SK-N-SH treated with all-trans-retinoic acid at 6 μM for 48 hours (cell line): ENCODE results near the gene KL.

ENCODE experiments used
- ATAC-seq: fragments of 200-7000 bp; cut with Tn5 transposase; 3 replicates; pipeline ENCODE4 v1.9.1; 2020; ENCODE audit warnings: mild to moderate bottlenecking, moderate library complexity
- ARNTL ChIP-seq: fragments of 450-650 bp; formaldehyde crosslinking; IDR thresholded peaks from 2 replicates; pipeline ENCODE4 v1.5.0; 2020; ENCODE audit warnings: low read depth, mild to moderate bottlenecking, moderate library complexity, borderline replicate concordance
- BACH2 ChIP-seq: fragments of 250-450 bp; sonication (Bioruptor Pico); IDR thresholded peaks from 2 replicates; pipeline ENCODE4 v1.9.0; 2021; ENCODE audit warnings: mild to moderate bottlenecking, borderline replicate concordance
- CSDC2 ChIP-seq: fragments of 250-450 bp; sonication (Bioruptor Pico); IDR thresholded peaks from 2 replicates; pipeline ENCODE4 v1.5.0; 2020; ENCODE audit warnings: mild to moderate bottlenecking, moderate library complexity
- ESRRG ChIP-seq: fragments of 250-450 bp; sonication (Bioruptor Pico); IDR thresholded peaks from 2 replicates; pipeline ENCODE4 v1.6.1; 2021; ENCODE audit warnings: mild to moderate bottlenecking
- GLIS3 ChIP-seq: fragments of 250-450 bp; sonication (Bioruptor Pico); IDR thresholded peaks from 2 replicates; pipeline ENCODE4 v1.5.0; 2020; ENCODE audit warnings: mild to moderate bottlenecking, moderate library complexity
- ISL1 ChIP-seq: fragments of 250-450 bp; sonication (Bioruptor Pico); IDR thresholded peaks from 2 replicates; pipeline ENCODE4 v2.1.2; 2022; ENCODE audit warnings: mild to moderate bottlenecking, moderate library complexity
- OSR1 ChIP-seq: fragments of 250-450 bp; sonication (Bioruptor Pico); IDR thresholded peaks from 2 replicates; pipeline ENCODE4 v1.8.0; 2022; ENCODE audit warnings: moderate library complexity, mild to moderate bottlenecking, inconsistent platforms
- PPARA ChIP-seq: fragments of 250-450 bp; sonication (Bioruptor Pico); IDR thresholded peaks from 2 replicates; pipeline ENCODE4 v1.5.0; 2020; ENCODE audit warnings: mild to moderate bottlenecking, borderline replicate concordance
- RARB ChIP-seq: fragments of 250-450 bp; sonication (Bioruptor Pico); IDR thresholded peaks from 2 replicates; pipeline ENCODE4 v1.8.0; 2021; ENCODE audit warnings: mild to moderate bottlenecking, moderate library complexity
- SNAI2 ChIP-seq: fragments of 250-450 bp; sonication (Bioruptor Pico); IDR thresholded peaks from 2 replicates; pipeline ENCODE4 v1.5.0; 2020; ENCODE audit warnings: mild to moderate bottlenecking, moderate library complexity
- TCF4 ChIP-seq: fragments of 250-450 bp; sonication (Bioruptor Pico); IDR thresholded peaks from 2 replicates; pipeline ENCODE4 v1.8.0; 2021; ENCODE audit warnings: mild to moderate bottlenecking, moderate library complexity, borderline replicate concordance
- TOX ChIP-seq: fragments of 250-450 bp; sonication (Bioruptor Pico); IDR thresholded peaks from 2 replicates; pipeline ENCODE4 v1.8.0; 2021; ENCODE audit warnings: mild to moderate bottlenecking, moderate library complexity, borderline replicate concordance
- ZC3H10 ChIP-seq: fragments of 250-450 bp; sonication (Bioruptor Pico); IDR thresholded peaks from 2 replicates; pipeline ENCODE4 v1.5.1; 2021; ENCODE audit warnings: mild to moderate bottlenecking, moderate library complexity
- ZFP3 ChIP-seq: fragments of 250-450 bp; sonication (Bioruptor Pico); IDR thresholded peaks from 2 replicates; pipeline ENCODE4 v1.5.0; 2020; ENCODE audit warnings: mild to moderate bottlenecking, moderate library complexity
- ZFP30 ChIP-seq: fragments of 450-650 bp; formaldehyde crosslinking; IDR thresholded peaks from 2 replicates; pipeline ENCODE4 v1.5.0; 2022; ENCODE audit warnings: mild to moderate bottlenecking, moderate library complexity
- ZNF565 ChIP-seq: fragments of 450-650 bp; formaldehyde crosslinking; conservative IDR thresholded peaks from 2 replicates; pipeline ENCODE4 v1.5.0; 2020; ENCODE audit warnings: low read depth, mild to moderate bottlenecking, moderate library complexity
- ZNF8 ChIP-seq: fragments of 450-650 bp; formaldehyde crosslinking; IDR thresholded peaks from 2 replicates; pipeline ENCODE4 v1.5.0; 2020; ENCODE audit warnings: mild to moderate bottlenecking, moderate library complexity
- TF ChIP-seq, protein P1 (sequence below): fragments of 250-450 bp; sonication (Bioruptor Pico); IDR thresholded peaks from 2 replicates; pipeline ENCODE4 v1.8.0; 2021; ENCODE audit warnings: low read depth, mild to moderate bottlenecking, moderate library complexity, borderline replicate concordance
- TF ChIP-seq, protein P2 (sequence below): fragments of 250-450 bp; sonication (Bioruptor Pico); IDR thresholded peaks from 2 replicates; pipeline ENCODE4 v1.5.1; 2021; ENCODE audit warnings: mild to moderate bottlenecking, moderate library complexity
- TF ChIP-seq, protein P3 (sequence below): fragments of 250-450 bp; sonication (Bioruptor Pico); IDR thresholded peaks from 2 replicates; pipeline ENCODE4 v1.5.1; 2020; ENCODE audit warnings: low read depth, mild to moderate bottlenecking, moderate library complexity
- TF ChIP-seq, protein P4 (sequence below): fragments of 250-450 bp; sonication (Bioruptor Pico); IDR thresholded peaks from 2 replicates; pipeline ENCODE4 v1.8.0; 2020; ENCODE audit warnings: mild to moderate bottlenecking, moderate library complexity, borderline replicate concordance
- TF ChIP-seq, protein P5 (sequence below): fragments of 250-450 bp; sonication (Bioruptor Pico); IDR thresholded peaks from 2 replicates; pipeline ENCODE4 v1.5.0; 2020; ENCODE audit warnings: mild to moderate bottlenecking, moderate library complexity

The KL gene

DNA sequence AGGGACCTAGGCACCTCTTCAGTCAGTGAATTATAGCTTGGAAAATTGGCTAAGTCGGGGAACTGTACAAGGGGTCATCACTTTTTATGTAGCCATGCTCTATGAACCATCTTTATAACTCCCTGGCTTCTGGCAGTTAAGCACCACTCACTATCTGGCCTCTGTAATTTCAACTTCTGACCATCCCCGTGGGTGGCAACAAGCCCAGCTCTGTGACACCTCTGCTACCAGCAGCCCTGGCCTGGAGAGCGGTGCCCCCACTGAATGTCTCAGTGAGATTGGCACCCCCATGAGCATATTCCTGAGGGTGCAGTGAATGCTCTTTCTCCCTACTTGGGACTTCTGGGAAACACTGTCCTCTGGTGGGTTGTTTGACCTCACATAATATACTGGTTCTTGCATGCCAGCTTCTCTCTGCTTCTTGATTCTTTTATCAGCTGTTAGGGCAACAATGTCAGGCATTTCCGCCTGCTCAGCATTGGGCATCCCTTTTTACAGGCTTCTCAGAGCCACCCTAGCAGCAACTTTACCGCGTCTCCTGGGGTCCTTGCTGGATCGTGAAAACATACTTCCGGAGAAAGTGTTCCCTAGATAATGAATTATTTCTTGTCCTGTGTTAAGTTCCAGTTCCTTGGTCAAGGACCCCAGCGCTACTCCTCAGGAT is 10.4 kb downstream of the KL start:
- TF ChIP-seq PPARA (no peak), ZNF565 (CRISPR knock-in tag) (no peak), ISL1 (CRISPR knock-in tag) (no peak)
- no peak for ATAC-seq

DNA sequence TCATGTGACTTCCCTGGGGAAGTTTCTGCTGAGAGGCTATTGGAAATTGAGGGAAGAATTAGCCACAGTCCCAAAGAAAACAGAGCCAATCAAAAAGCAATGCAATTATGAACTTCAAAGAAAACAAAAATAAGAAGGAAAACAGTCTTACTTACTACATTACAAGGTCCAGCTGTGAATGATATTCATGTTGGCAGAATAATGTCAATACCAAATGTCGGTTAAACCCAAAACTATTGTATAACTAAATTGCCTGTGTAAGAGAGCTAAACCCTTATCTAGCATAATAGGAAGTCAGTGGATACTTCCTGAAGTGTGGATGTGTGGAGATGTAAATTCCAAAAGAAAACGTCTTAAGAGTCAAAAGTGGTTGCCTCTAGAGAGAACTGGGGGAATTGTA is 12.4 kb downstream of the KL start:
- no peak for ATAC-seq
- TF ChIP-seq TOX (CRISPR knock-in tag) (no peak), SNAI2 (CRISPR knock-in tag) (no peak), ESRRG (CRISPR knock-in tag) (no peak), ZNF8 (CRISPR knock-in tag) (no peak), ARNTL (no peak)

DNA sequence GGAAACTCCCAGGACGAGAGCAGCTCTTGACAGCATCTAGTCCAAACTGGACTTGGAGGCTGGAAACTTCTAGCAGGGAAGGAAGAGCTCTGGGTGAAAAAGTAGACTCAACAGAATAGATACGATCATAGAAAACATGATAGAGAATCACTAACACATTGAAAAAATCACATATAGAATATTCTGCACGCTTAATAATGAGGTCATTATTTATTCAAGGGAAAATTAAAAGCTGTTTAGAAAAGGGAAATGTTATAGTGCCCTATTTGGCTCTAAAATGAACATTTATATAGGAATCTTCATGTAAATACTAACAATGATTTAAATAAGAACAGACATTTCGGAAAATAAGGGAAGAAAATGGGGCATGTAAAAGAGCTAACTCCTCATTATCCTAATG is 15.1 kb downstream of the KL start:
- no peak for ATAC-seq
- TF ChIP-seq RARB (CRISPR knock-in tag): no peak
- TF ChIP-seq ZFP30: no peak
- TF ChIP-seq TOX (CRISPR knock-in tag): no peak
- TF ChIP-seq, protein P1, sequence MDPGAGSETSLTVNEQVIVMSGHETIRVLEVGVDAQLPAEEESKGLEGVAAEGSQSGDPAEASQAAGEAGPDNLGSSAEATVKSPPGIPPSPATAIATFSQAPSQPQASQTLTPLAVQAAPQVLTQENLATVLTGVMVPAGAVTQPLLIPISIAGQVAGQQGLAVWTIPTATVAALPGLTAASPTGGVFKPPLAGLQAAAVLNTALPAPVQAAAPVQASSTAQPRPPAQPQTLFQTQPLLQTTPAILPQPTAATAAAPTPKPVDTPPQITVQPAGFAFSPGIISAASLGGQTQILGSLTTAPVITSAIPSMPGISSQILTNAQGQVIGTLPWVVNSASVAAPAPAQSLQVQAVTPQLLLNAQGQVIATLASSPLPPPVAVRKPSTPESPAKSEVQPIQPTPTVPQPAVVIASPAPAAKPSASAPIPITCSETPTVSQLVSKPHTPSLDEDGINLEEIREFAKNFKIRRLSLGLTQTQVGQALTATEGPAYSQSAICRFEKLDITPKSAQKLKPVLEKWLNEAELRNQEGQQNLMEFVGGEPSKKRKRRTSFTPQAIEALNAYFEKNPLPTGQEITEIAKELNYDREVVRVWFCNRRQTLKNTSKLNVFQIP (CRISPR knock-in tag): no peak
- no peak for TF ChIP-seq TCF4 (CRISPR knock-in tag)
- no peak for TF ChIP-seq ISL1 (CRISPR knock-in tag)
- no peak for TF ChIP-seq ZNF8 (CRISPR knock-in tag)
- no peak for TF ChIP-seq ZFP3 (CRISPR knock-in tag)
- no peak for TF ChIP-seq SNAI2 (CRISPR knock-in tag)
- TF ChIP-seq, protein P2, sequence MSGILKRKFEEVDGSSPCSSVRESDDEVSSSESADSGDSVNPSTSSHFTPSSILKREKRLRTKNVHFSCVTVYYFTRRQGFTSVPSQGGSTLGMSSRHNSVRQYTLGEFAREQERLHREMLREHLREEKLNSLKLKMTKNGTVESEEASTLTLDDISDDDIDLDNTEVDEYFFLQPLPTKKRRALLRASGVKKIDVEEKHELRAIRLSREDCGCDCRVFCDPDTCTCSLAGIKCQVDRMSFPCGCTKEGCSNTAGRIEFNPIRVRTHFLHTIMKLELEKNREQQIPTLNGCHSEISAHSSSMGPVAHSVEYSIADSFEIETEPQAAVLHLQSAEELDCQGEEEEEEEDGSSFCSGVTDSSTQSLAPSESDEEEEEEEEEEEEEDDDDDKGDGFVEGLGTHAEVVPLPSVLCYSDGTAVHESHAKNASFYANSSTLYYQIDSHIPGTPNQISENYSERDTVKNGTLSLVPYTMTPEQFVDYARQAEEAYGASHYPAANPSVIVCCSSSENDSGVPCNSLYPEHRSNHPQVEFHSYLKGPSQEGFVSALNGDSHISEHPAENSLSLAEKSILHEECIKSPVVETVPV (CRISPR knock-in tag): no peak
- no peak for TF ChIP-seq ARNTL
- no peak for TF ChIP-seq PPARA
- no peak for TF ChIP-seq BACH2 (CRISPR knock-in tag)
- no peak for TF ChIP-seq OSR1 (CRISPR knock-in tag)
- TF ChIP-seq, protein P3, sequence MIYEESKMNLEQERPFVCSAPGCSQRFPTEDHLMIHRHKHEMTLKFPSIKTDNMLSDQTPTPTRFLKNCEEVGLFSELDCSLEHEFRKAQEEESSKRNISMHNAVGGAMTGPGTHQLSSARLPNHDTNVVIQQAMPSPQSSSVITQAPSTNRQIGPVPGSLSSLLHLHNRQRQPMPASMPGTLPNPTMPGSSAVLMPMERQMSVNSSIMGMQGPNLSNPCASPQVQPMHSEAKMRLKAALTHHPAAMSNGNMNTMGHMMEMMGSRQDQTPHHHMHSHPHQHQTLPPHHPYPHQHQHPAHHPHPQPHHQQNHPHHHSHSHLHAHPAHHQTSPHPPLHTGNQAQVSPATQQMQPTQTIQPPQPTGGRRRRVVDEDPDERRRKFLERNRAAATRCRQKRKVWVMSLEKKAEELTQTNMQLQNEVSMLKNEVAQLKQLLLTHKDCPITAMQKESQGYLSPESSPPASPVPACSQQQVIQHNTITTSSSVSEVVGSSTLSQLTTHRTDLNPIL (CRISPR knock-in tag): no peak
- TF ChIP-seq CSDC2 (CRISPR knock-in tag): no peak
- no peak for TF ChIP-seq ZNF565 (CRISPR knock-in tag)
- TF ChIP-seq, protein P4, sequence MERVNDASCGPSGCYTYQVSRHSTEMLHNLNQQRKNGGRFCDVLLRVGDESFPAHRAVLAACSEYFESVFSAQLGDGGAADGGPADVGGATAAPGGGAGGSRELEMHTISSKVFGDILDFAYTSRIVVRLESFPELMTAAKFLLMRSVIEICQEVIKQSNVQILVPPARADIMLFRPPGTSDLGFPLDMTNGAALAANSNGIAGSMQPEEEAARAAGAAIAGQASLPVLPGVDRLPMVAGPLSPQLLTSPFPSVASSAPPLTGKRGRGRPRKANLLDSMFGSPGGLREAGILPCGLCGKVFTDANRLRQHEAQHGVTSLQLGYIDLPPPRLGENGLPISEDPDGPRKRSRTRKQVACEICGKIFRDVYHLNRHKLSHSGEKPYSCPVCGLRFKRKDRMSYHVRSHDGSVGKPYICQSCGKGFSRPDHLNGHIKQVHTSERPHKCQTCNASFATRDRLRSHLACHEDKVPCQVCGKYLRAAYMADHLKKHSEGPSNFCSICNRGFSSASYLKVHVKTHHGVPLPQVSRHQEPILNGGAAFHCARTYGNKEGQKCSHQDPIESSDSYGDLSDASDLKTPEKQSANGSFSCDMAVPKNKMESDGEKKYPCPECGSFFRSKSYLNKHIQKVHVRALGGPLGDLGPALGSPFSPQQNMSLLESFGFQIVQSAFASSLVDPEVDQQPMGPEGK (CRISPR knock-in tag): no peak
- TF ChIP-seq GLIS3 (CRISPR knock-in tag): no peak
- TF ChIP-seq ESRRG (CRISPR knock-in tag): no peak

DNA sequence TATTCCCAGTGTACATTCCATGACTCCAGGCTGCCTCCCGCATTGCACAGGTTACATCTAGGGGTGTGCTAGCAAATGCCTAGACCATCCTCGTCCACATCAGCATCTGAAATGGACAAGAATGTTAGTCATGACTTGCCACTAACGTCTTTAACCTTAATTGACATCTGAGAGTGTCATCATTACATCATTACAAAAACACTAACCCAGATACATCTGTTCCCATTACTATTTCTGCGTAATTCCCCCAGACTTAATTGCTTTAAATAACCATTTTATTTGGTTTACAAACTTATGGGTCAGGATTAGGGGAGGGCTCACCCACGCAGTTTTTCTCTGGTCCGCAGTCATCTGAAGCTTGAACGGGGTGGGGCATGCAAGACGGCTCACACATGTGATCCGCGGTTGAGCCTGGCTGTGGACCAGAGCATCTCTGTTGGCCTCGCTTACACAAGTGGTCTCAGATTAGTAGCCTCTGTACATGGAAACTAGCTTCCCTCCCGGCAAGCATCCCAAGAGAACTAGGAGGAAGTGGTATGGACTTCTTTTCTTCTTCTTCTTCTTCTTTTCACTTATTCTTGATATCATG is 15.9 kb downstream of the KL start:
- no peak for ATAC-seq
- TF ChIP-seq PPARA: no peak
- TF ChIP-seq SNAI2 (CRISPR knock-in tag): no peak
- TF ChIP-seq ZNF8 (CRISPR knock-in tag): no peak
- TF ChIP-seq, protein P5, sequence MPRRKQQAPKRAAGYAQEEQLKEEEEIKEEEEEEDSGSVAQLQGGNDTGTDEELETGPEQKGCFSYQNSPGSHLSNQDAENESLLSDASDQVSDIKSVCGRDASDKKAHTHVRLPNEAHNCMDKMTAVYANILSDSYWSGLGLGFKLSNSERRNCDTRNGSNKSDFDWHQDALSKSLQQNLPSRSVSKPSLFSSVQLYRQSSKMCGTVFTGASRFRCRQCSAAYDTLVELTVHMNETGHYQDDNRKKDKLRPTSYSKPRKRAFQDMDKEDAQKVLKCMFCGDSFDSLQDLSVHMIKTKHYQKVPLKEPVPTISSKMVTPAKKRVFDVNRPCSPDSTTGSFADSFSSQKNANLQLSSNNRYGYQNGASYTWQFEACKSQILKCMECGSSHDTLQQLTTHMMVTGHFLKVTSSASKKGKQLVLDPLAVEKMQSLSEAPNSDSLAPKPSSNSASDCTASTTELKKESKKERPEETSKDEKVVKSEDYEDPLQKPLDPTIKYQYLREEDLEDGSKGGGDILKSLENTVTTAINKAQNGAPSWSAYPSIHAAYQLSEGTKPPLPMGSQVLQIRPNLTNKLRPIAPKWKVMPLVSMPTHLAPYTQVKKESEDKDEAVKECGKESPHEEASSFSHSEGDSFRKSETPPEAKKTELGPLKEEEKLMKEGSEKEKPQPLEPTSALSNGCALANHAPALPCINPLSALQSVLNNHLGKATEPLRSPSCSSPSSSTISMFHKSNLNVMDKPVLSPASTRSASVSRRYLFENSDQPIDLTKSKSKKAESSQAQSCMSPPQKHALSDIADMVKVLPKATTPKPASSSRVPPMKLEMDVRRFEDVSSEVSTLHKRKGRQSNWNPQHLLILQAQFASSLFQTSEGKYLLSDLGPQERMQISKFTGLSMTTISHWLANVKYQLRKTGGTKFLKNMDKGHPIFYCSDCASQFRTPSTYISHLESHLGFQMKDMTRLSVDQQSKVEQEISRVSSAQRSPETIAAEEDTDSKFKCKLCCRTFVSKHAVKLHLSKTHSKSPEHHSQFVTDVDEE: no peak
- no peak for TF ChIP-seq ISL1 (CRISPR knock-in tag)
- TF ChIP-seq ZC3H10 (CRISPR knock-in tag): no peak
- TF ChIP-seq BACH2 (CRISPR knock-in tag): no peak
- TF ChIP-seq TCF4 (CRISPR knock-in tag): no peak
- no peak for TF ChIP-seq RARB (CRISPR knock-in tag)
- TF ChIP-seq OSR1 (CRISPR knock-in tag): no peak
- TF ChIP-seq, protein P4 (CRISPR knock-in tag): no peak
- TF ChIP-seq CSDC2 (CRISPR knock-in tag): no peak
- no peak for TF ChIP-seq ZFP3 (CRISPR knock-in tag)
- TF ChIP-seq ARNTL: no peak
